Measurements from ENCODE around the gene UGCG. TPM values are rescaled to one million over a fixed set of nuclear protein-coding genes. Genes with fewer than 3 reads are reported as not detected.
A peak's percentile ranks its signal among the peaks of the same experiment; 100 is the strongest.
"Not testable (repeated sequence)": the region's sequence is repeated elsewhere in the genome, so short reads cannot be mapped to it uniquely, and the experiment has no call there.

Gene UGCG
- total RNA-seq, 1 experiment from 2014 or later, result 23.3 TPM

- H3K4me2 ChIP-seq (ENCODE audit: insufficient read depth, insufficient read length, low read length), result no peak overlapping the region
- H3K4ac ChIP-seq (ENCODE audit: low read depth, low read length), result no peak overlapping the region
- no peak overlapping the region for H2BK5ac ChIP-seq (ENCODE audit: insufficient read length, low read length)
- Mint-ChIP-seq H3K9me3 (no peaks in the 10 kb centered on the region), H3K36me3 (ENCODE audit: insufficient read depth in 1 of 3, low read depth in 3 of 3) (peaks cover 0 to 2% (median 0%) of the 10 kb centered on the region in 3 experiments; a peak in 1 of 7 replicates), H3K4me1 (no peaks in the 10 kb centered on the region), H3K4me3 (no peak overlapping the region), H3K27ac (no peak overlapping the region), H3K27me3 (ENCODE audit: low read depth) (no peaks in the 10 kb centered on the region; the same call in 1 of the 2 replicates)
- H4K8ac ChIP-seq (replicated peaks; ENCODE audit: insufficient read length, low read depth, low read length), result no peak overlapping the region
- no peaks in the 10 kb centered on the region for H3K79me2 ChIP-seq (ENCODE audit: insufficient read depth, low read length)
- H3K23ac ChIP-seq (ENCODE audit: insufficient read length, low read depth, low read length), result no peak overlapping the region
- H3K56ac ChIP-seq (ENCODE audit: insufficient read length, low read depth, low read length), result no peak overlapping the region
- no peaks in the 10 kb centered on the region for H3K4me1 ChIP-seq (ENCODE audit: insufficient read depth, low read length)
- no peak overlapping the region for H4K5ac ChIP-seq (ENCODE audit: insufficient read length, low read depth, low read length)
- no peak overlapping the region for H2BK15ac ChIP-seq (ENCODE audit: low read depth, low read length)
- no peak overlapping the region for H3T11ph ChIP-seq (ENCODE audit: low read length)
- no peak overlapping the region for H3K14ac ChIP-seq (ENCODE audit: insufficient read depth, low read length)
- no peaks in the 10 kb centered on the region for H3K9me3 ChIP-seq (ENCODE audit: control insufficient read depth, low read depth, low read length)
- H4K20me1 ChIP-seq (ENCODE audit: control insufficient read depth, insufficient read depth, insufficient read length), result no peaks in the 10 kb centered on the region
- DNase-seq, result no peak
- no peak overlapping the region for H3K27ac ChIP-seq (ENCODE audit: insufficient read length, low read depth, low read length)
- H3K9ac ChIP-seq (ENCODE audit: extremely low read depth, insufficient read length, low read length), result no peak overlapping the region
- no peak overlapping the region for H2AFZ ChIP-seq (ENCODE audit: low read length)
- no peak overlapping the region for H2BK120ac ChIP-seq (ENCODE audit: low read depth, low read length, poor library complexity, severe bottlenecking)
- H2AK5ac ChIP-seq (ENCODE audit: insufficient read length, low read length), result no peak overlapping the region
- H2BK12ac ChIP-seq (ENCODE audit: insufficient read length, low read depth, low read length), result no peak overlapping the region
- H4K91ac ChIP-seq (ENCODE audit: insufficient read length, low read depth, low read length), result no peak overlapping the region
- no peaks in the 10 kb centered on the region for H3K79me1 ChIP-seq (ENCODE audit: insufficient read depth, low read depth, low read length, poor library complexity, severe bottlenecking)
- H3K23me2 ChIP-seq (ENCODE audit: insufficient read length, low read depth, low read length, poor library complexity, severe bottlenecking), result no peaks in the 10 kb centered on the region
- no CpG with 5 or more reads among the region's 2 CpGs for WGBS (ENCODE audit: extremely low coverage, insufficient read length, low lambda C conversion rate)
- no peak for TF ChIP-seq CTCF (conservative IDR thresholded peaks at IDR 0.05)
- no peak overlapping the region for H2BK20ac ChIP-seq (ENCODE audit: low read depth, low read length, poor library complexity, severe bottlenecking)
- no peak overlapping the region for H3K18ac ChIP-seq (ENCODE audit: insufficient read length, low read depth, low read length)
- no peaks in the 10 kb centered on the region for H3K27me3 ChIP-seq (ENCODE audit: insufficient read depth, low read length)
These were observed 6.3 kb upstream of the UGCG start for GRCh38 chr9:111890334-111890733.

- H2AK5ac ChIP-seq (ENCODE audit: insufficient read length, low read length); H3K4ac ChIP-seq (ENCODE audit: low read depth, low read length); H2BK120ac ChIP-seq (ENCODE audit: low read depth, low read length, poor library complexity, severe bottlenecking); H2BK15ac ChIP-seq (ENCODE audit: low read depth, low read length); H4K8ac ChIP-seq (replicated peaks; ENCODE audit: insufficient read length, low read depth, low read length); H3K4me1 Mint-ChIP-seq; H3K79me1 ChIP-seq (ENCODE audit: insufficient read depth, low read depth, low read length, poor library complexity, severe bottlenecking); H3K4me1 ChIP-seq (ENCODE audit: insufficient read depth, low read length); H3K9ac ChIP-seq (ENCODE audit: extremely low read depth, insufficient read length, low read length); H3K9me3 ChIP-seq (ENCODE audit: control insufficient read depth, low read depth, low read length); H4K91ac ChIP-seq (ENCODE audit: insufficient read length, low read depth, low read length); H3K27me3 Mint-ChIP-seq (ENCODE audit: low read depth); H3K79me2 ChIP-seq (ENCODE audit: insufficient read depth, low read length); H2BK5ac ChIP-seq (ENCODE audit: insufficient read length, low read length); H3K36me3 Mint-ChIP-seq (ENCODE audit: insufficient read depth in 1 of 3, low read depth in 3 of 3); H2BK20ac ChIP-seq (ENCODE audit: low read depth, low read length, poor library complexity, severe bottlenecking); H3K18ac ChIP-seq (ENCODE audit: insufficient read length, low read depth, low read length); H3K23me2 ChIP-seq (ENCODE audit: insufficient read length, low read depth, low read length, poor library complexity, severe bottlenecking); H3K56ac ChIP-seq (ENCODE audit: insufficient read length, low read depth, low read length); H3K4me3 Mint-ChIP-seq; H4K20me1 ChIP-seq (ENCODE audit: control insufficient read depth, insufficient read depth, insufficient read length); H3K27me3 ChIP-seq (ENCODE audit: insufficient read depth, low read length); DNase-seq; H2BK12ac ChIP-seq (ENCODE audit: insufficient read length, low read depth, low read length); H3K27ac ChIP-seq (ENCODE audit: insufficient read length, low read depth, low read length); H3K9me3 Mint-ChIP-seq; H3T11ph ChIP-seq (ENCODE audit: low read length); H3K4me2 ChIP-seq (ENCODE audit: insufficient read depth, insufficient read length, low read length); H2AFZ ChIP-seq (ENCODE audit: low read length); H3K23ac ChIP-seq (ENCODE audit: insufficient read length, low read depth, low read length); H4K5ac ChIP-seq (ENCODE audit: insufficient read length, low read depth, low read length); H3K14ac ChIP-seq (ENCODE audit: insufficient read depth, low read length): not testable (repeated sequence)
- 0 out of 7 replicates have a peak overlapping the region, but pooled peaks of 1 of the 3 experiments have one; percentile 7 for H3K27ac Mint-ChIP-seq
- no CpG with 5 or more reads among the region's 3 CpGs for WGBS (ENCODE audit: extremely low coverage, insufficient read length, low lambda C conversion rate)
These were observed 5.7 kb upstream of the UGCG start for GRCh38 chr9:111890867-111891266.

Data from H9 (cell line).